ENCODE results near the gene JMJD1C. TPM values are rescaled to one million over a fixed set of nuclear protein-coding genes. Genes with fewer than 3 reads are reported as not detected.

Gene JMJD1C
- total and polyA plus RNA-seq, 10 of the 15 experiments (the other 5 are each of a cell fraction or from before 2014, with no cell fraction given): 31.2 to 83.3 (median 49.5) TPM

GRCh38 chr10:63430999-63431356 lies 34.8 kb downstream of the JMJD1C start:
- 93% methylated on average over 1 of the region's 1 CpG for WGBS (ENCODE audit: insufficient coverage, insufficient replicate concordance, low lambda C conversion rate, missing lambda C conversion rate)
- in situ Hi-C loops (cut with MboI): no loop called here
- Histone ChIP-seq H3K27ac (ENCODE audit: control insufficient read depth, insufficient read depth) (no peak overlapping the region), H3K4me1 (ENCODE audit: control insufficient read depth, insufficient read depth, low read length) (no peaks in the 10 kb centered on the region), H3K36me3 (ENCODE audit: control insufficient read depth in 2 of 2, insufficient read depth in 2 of 2, low read length in 1 of 2) (no peaks in the 10 kb centered on the region; a peak in 1 of 4 replicates), H2AFZ (ENCODE audit: control insufficient read depth, low read depth, low read length) (no peak overlapping the region), H4K20me1 (ENCODE audit: control insufficient read depth, insufficient read depth) (no peaks in the 10 kb centered on the region), H3K27me3 (replicated peaks in 1 of 2; ENCODE audit: control insufficient read depth in 2 of 2, insufficient read depth in 2 of 2, low read length in 1 of 2) (no peaks in the 10 kb centered on the region), H3K79me2 (ENCODE audit: control insufficient read depth, insufficient read depth, low read length) (peaks cover 29% of the 10 kb centered on the region), H3K9me3 (replicated peaks; ENCODE audit: control insufficient read depth, insufficient read depth, low read length) (no peaks in the 10 kb centered on the region; the same call in 1 of the 3 replicates), H3K4me3 (no peak overlapping the region), H3K9ac (ENCODE audit: control insufficient read depth, insufficient read depth, low read length) (no peak overlapping the region), H3K4me2 (ENCODE audit: control insufficient read depth, insufficient read depth) (no peak overlapping the region)
- no TSS peak for BruUV-seq (replicated peaks)
- intact Hi-C loops (cut with micrococcal nuclease; ENCODE audit: unreplicated experiment): no loop called here
- POLR2A ChIA-PET: no interaction called here
- TF ChIP-seq CTCF (IDR thresholded peaks at IDR 0.05 in 2 of 3, conservative IDR thresholded peaks at IDR 0.05 in 1 of 3; ENCODE audit: control insufficient read depth in 2 of 3, extremely low read depth in 1 of 3, insufficient read depth in 1 of 3, low read depth in 3 of 3, low read length in 3 of 3): no peak
- TF ChIP-seq GATAD2B (conservative IDR thresholded peaks at IDR 0.05; ENCODE audit: low read depth): no peak
- no peak for TF ChIP-seq SRF (IDR thresholded peaks at IDR 0.05; ENCODE audit: low read depth in 2 of 2, low read length in 2 of 2)
- no peak for TF ChIP-seq SPI1 (IDR thresholded peaks at IDR 0.05; ENCODE audit: borderline replicate concordance, insufficient read depth, low read depth, low read length)
- TF ChIP-seq IRF3 (IDR thresholded peaks at IDR 0.05): no peak
- TF ChIP-seq HDGF (IDR thresholded peaks at IDR 0.05): no peak
- no peak for TF ChIP-seq CHD1 (IDR thresholded peaks at IDR 0.05; ENCODE audit: low read depth, low read length)
- TF ChIP-seq USF1 (IDR thresholded peaks at IDR 0.05; ENCODE audit: borderline replicate concordance, extremely low read length, insufficient read depth, low read depth, low read length): no peak
- no peak for TF ChIP-seq NFYA (IDR thresholded peaks at IDR 0.05; ENCODE audit: borderline replicate concordance, low read depth, low read length)
- TF ChIP-seq ZNF384 (IDR thresholded peaks at IDR 0.05; ENCODE audit: borderline replicate concordance, low read depth, low read length): no peak
- no peak for TF ChIP-seq MEF2A (IDR thresholded peaks at IDR 0.05; ENCODE audit: insufficient read depth, low read depth, low read length)
- no peak for TF ChIP-seq CREB1 (IDR thresholded peaks at IDR 0.05; ENCODE audit: low read depth)
- no peak for TF ChIP-seq SUPT20H (IDR thresholded peaks at IDR 0.05; ENCODE audit: borderline replicate concordance, control insufficient read depth, low read depth, low read length)
- no peak for TF ChIP-seq PBX3 (IDR thresholded peaks at IDR 0.05; ENCODE audit: insufficient replicate concordance, low read depth, low read length)
- no peak for TF ChIP-seq GABPA (IDR thresholded peaks at IDR 0.05; ENCODE audit: low read depth)
- no peak for TF ChIP-seq MXI1 (IDR thresholded peaks at IDR 0.05; ENCODE audit: low read depth, low read length)
- TF ChIP-seq SIX5 (IDR thresholded peaks at IDR 0.05; ENCODE audit: low read depth, low read length, severe bottlenecking): no peak
- DNase-seq (ENCODE audit: low read depth, low spot score): no peak
- SMC1A ChIA-PET (ENCODE audit: uncharacterized antibody, unreplicated experiment): interaction anchor here (1.1 to 1.7 kb wide), 2 partner anchors 166 to 210 kb away, joined by 3 read pairs; no protein-coding TSS in a partner anchor
- no peak for FAIRE-seq
- CTCF ChIA-PET: interaction anchor here (1.1 to 1.2 kb wide), 2 partner anchors 21 to 85 kb away, joined by 3 read pairs; no protein-coding TSS in a partner anchor
- ATAC-seq: no peak
- RAD21 ChIA-PET (ENCODE audit: unreplicated experiment): no interaction called here

Measured in GM12878 (cell line).